GM18526 (cell line): ENCODE results near the gene PHC1.

Experiments
- POLR2A ChIP-seq: IDR thresholded peaks from 3 replicates; pipeline ENCODE4 v1.6.1; 2011; ENCODE audit not compliant: insufficient read length; ENCODE audit errors: extremely low read depth

PHC1 gene

DNA sequence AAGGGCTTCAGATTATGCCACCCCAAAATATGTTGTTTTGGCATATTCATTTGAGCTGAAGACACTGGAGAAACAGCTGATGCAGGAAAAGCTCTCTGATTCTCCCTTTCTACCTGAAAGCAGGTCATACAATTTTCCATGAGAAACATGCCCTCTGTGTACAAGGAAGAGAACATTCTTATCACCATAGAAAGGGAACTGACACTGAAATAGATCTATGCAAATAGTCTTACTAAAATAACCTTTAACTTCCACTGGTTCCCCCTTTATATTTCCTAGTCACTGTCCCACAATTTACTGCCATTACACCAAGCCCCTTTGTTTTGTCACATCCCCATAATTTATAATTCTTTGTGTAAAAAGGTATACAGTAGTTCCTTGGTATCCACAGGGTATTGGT is 9.6 kb upstream of the PHC1 start:
- no peak for TF ChIP-seq POLR2A

DNA sequence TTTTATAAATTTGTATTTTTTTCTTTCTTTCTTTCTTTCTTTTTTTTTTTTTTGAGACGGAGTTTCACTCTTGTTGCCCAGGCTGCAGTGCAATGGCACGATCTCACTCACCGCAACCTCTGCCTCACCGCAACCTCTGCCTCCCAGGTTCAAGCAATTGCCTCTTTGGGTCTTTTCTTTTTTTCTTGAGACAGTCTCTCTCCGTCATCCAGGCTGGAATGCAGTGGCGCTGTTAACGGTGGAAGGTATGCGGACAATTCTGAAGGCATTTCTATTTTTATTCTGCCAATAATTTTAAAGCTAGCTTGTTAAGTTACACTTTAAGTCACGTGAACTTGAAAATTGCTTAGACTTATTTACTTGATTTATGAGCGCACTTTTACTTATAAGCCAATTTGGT is 8.8 kb upstream of the PHC1 start:
- TF ChIP-seq POLR2A: no peak

DNA sequence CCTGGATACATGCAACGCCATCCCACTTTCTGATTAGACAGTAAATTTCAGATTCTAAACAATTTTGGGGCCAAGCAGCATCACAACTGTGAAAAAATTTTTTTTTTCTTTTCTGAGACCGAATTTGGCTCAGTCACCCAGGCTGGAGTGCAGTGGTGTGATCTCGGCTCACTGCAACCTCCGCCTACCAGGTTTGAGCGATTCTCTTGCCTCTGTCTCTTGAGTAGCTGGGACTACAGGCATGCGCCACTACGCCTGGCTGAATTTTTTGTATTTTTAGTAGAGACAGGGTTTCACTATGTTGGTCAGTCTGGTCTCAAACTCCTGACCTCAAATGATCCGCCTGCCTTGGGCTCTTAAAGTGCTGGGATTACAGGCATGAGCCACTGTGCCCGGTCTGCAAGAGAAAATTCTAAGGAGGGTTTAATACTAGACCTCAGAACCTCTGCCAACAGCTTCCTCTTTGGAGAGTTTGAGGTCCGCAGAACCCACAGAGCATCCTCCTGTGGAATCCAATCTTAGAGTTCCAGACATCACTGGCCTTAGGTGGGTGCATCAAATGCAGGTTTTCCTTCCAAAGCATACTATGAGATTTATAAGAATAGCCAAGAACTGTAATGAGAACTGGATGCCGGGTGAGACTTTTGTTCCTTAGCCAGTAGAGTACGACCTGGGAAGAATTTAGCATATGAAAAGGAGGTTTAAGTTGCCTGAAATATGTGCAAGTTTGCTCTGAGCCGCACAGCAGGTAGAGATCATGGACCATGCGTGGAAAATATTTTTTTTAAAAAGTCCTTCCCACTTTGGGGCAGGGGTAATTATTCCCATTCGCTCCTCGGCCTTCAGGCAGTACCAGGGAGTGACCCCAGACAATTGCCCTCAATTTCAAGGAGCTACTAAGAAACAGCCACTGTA is 7.8 kb upstream of the PHC1 start:
- no peak for TF ChIP-seq POLR2A

DNA sequence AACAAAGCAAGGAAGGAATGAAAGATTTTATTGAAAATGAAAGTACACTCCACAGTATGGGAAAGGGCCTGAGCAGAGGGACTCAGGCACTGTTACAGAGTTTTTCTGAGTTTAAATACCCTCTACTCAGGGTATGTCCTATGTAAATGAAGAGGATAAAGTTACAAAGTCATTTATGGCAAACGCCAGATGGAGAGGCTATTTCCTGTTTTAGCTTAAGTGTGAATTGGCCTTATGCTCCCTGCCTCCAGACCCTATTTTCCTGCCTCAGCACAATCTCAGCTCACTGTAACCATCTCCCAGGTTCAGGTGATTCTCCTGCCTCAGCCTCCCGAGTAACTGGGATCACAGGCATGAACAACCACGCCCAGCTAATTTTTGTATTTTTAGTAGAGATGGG is 6.8 kb upstream of the PHC1 start:
- TF ChIP-seq POLR2A: no peak

DNA sequence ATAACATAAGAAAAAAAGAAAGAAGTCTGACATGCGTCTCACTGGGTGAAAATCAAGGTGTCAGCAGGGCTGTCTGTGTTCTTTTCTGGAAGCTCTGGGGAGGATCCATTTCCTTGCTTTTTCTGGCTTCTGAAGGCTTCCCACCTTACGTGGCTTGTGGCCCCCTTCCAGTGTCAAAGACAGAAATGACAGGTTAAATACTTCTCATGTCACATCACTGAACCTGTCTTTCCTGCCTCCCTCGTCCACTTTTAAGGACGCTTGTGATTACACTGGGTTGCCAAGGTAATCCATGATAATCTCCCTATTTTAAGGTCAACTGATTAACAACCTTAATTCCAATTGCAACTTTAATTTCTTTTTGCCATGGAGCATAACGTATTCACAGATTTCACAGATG is 4.6 kb upstream of the PHC1 start:
- TF ChIP-seq POLR2A: no peak

DNA sequence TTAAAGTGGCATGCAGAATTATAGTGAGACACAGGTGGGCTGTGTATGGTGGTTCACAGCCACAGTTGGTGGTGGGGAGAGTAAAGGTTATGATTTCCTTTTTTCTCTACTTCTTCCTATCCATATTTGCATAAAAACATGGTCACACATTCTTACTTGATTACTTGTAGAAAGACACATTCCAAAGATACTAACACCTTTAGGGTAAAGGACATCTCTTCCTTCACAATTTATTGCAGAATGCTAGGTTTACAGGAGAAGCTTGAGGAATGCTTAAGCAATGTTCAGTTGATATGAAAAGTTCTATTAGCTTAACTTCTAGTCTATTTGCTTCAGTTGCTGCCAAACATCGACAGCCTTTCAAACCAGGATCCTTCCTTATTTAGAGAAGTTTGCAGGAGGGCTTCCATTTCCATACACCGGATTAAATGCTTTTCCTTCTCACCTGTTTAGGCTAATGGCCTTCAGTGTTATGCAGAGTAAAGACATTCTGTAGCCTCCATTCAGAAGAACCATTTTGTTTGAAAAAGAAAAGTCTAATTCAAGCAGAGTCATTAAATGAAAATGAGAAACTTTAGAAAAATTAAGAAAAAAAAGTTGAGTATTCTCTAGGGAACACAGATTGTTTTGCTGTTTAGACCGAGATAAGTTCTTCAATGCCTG is 2.6 kb upstream of the PHC1 start:
- TF ChIP-seq POLR2A: no peak

DNA sequence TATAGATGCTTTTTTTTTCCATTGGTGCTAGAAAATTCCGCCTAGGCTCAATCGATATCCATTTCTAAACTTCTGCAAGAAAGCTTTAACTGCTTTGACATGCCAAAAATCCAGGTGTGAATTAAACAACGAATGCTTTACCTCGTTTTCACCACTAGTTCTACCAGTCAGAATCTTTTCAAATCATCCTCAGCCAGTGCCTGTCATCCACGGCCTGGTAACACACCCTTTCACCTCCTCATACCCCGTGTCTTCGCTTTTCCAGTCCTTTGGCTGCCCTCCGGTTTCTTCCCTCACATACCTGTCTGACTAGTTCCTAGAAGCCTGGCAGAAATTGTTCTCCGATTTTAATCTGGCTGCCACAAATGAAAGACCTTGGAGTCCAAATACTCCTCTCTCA is 1.4 kb upstream of the PHC1 start:
- TF ChIP-seq POLR2A: no peak

DNA sequence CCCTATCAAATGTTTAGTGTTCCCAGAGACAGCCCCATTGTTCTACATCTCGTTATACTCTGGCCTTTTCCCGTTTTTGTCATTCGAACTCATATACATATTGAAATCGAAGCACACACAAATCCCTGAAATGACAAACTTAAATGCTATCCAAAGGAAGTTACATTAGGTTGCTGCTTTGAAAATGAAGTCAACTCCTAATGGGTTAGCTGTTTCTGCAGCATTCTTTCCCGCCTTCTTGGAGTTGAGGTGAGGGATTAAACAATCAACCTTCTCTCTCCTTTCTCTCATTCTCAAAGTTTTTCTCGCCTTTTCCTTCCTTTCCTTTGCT is 642 bp upstream of the PHC1 start:
- TF ChIP-seq POLR2A: no peak

DNA sequence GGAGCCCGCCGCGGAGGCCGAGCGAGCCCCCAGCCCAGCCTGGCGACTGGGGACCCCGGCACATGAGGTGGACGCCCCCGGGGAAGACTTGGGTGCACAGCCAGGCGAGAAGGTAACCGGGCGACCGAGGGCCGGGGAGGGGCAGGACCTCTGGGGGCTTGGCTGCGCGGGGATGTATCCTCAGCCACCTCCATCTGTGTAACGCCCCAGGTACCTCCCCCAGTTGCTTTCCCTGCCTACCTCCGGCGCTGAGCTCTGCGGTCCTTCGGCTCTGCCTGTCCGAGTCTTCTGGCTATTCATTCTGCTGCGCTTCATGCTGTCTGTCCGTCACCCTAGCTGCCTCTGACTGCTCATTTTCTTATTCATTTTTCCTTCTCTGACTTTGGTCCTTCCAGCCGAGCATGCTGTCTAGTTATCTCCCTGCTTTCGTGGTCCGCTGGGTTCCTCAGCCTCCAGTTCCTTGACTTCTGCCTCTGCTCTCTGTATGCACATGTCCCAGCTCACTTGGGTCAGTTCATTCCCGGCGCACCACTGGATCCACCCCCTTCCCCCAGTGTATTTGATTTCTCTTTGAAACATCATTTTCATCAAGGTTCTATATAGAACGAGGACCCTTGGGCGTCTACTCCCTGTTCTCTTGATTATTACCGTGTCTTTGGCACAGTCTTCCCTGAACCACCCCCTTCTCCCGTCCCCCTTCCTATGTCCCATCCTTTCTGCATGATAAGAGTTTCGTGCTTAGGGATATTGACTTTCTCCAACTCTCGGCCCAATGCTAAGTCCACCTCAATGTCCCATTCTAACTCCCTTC is 612 bp downstream of the PHC1 start:
- TF ChIP-seq POLR2A: no peak

DNA sequence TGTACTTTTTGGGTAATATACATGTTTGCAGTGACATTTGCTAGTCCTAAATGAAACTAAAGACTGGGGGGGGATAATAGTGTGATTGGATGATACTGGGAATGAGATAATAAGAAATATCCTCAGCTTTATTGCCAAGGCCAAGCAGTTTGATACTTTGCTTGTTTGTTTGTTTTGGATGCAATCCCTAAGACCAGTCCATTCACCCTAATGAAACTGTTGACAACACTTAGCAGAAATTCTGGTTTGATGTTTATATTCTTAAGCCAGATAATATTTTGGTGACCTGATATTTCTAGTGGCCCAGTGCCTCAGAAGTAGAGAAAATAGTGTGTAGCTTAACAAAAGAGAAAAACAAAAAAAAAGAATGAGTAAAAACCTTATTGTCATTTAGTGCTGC is 1.8 kb downstream of the PHC1 start:
- TF ChIP-seq POLR2A: no peak

DNA sequence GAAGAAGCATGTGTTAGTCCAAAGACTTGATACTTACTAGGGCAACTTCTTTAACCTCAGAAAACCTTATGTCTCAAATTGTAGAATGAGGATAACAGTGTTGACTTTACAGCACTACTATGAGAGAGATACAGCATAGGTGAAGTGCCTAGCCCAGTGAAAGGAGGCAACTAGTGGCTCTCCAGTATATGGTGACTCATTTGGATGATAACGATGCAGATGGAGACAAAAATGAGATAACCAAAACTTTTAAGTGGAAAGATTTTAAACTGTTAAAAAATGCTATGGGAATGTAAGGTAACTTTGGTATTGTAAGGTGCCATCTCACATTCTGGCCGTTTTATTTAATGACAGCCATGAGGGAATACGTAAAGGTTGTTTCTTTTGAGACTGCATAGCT is 2.7 kb downstream of the PHC1 start:
- no peak for TF ChIP-seq POLR2A

DNA sequence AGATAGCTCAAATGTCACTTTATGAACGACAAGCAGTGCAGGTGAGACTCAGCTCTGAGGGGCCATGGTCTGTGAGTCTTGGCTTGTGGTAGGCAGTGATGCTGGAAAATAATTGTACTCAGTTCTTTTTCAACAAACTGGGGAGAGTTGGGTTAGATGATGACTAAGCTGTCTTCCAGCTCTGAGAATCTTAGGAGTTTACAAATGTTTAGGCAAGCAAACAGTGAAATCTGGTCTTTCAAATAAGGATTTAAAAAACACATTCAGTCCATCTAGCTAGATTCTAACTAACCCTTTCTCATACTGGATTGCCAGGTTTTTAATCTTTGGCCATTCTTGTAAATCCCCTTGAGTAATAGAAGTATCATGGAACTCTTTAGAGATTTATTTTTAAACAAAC is 3.4 kb downstream of the PHC1 start:
- TF ChIP-seq POLR2A: no peak

DNA sequence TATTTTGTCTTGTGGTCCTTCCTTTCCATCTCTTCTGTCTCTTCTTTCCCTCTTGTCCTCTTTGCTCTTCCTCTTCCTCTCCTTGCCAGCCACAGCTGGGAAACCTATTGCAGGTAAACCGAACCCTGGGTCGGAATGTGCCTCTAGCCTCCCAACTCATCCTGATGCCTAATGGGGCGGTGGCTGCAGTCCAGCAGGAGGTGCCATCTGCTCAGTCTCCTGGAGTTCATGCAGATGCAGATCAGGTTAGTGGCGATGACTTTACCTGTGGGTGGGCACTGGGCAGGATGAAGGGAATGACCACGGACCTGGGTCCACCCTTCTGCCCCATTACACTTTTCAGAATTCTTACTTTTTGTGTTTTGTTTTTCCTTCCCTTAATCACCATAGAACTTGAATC is 8.2 kb downstream of the PHC1 start:
- TF ChIP-seq POLR2A: no peak

DNA sequence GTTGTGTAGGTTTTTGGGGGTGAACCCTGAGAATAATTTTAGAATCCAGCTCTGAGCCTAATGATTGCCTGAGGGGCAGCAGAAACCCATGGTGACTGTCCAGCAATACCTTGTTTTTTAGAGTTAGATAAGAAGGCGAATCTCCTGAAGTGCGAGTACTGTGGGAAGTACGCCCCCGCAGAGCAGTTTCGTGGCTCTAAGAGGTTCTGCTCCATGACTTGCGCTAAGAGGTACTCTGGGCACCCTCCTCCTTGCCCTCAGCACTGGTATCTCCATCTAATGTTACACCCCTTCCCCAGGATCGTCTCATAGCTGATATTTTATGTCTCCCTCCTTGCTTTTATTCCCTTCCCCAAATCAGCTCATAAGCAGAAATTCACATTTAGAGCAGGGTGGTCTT is 22.4 kb downstream of the PHC1 start:
- no peak for TF ChIP-seq POLR2A

DNA sequence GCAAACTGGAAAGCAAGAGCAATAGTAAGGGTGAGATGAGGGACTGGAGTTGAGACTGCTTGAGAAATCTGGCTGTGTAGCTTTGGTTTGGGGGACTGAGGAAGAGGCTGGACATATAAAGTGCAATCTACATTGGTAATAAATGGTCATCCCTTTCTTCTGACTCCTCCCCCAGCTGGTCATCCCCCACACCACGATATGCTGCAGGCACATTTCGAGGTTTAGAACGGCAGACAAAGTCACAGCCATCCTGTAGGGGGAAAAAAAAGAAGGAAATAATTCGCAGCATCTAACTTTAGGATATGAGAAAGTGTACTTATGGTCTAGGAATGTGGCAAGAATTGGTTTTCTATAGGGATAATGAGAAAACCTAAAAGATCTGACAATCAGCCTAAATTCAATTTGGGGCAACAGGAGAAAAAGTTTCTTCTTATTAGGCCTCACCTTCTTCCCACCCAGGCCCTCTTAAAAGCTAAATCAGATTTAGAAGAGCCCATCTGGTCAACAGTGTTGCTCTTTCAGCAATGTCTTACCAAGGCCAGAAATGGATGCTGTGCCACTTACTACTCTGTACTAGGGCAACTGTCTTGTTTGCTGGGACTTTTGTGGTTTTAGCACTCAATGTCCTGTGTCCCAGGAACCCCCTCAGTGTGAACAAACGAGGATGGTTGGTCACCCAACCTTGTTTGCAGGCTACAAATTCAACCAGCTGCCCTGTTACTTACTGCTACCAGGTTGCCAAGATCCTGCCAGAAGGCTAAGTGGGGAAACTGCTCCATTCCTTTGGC is 27.6 kb downstream of the PHC1 start:
- no peak for TF ChIP-seq POLR2A
